ENCODE results near the gene RAD9A.
"Not testable (repeated sequence)": the region's sequence is repeated elsewhere in the genome, so short reads cannot be mapped to it uniquely, and the experiment has no call there.

Gene RAD9A

DNA sequence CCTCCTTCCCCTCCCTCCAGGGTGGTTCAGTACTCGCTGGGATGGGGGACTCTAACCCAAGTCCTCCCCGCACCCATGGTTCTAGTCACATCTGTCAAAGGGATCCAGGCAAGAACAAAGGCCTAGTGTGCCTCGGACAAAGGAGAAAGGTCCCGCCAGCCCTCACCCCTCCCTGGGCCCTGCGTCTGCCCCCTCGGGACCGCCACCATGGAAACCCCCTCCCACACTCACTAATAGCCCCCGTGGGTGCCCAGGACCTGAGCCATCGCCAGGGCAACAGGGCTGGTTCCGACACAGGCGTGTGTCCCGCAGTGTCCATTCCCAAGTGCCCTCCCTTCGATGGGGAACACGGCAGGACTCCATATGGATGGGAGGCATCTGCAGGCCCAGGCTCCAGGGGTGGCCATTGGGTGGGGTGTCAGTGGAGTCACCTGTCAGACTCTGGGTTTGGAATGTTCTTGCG is 18.6 kb downstream of the RAD9A start:
- peak; percentile 93 for DNase-seq (ENCODE audit: low spot score)

DNA sequence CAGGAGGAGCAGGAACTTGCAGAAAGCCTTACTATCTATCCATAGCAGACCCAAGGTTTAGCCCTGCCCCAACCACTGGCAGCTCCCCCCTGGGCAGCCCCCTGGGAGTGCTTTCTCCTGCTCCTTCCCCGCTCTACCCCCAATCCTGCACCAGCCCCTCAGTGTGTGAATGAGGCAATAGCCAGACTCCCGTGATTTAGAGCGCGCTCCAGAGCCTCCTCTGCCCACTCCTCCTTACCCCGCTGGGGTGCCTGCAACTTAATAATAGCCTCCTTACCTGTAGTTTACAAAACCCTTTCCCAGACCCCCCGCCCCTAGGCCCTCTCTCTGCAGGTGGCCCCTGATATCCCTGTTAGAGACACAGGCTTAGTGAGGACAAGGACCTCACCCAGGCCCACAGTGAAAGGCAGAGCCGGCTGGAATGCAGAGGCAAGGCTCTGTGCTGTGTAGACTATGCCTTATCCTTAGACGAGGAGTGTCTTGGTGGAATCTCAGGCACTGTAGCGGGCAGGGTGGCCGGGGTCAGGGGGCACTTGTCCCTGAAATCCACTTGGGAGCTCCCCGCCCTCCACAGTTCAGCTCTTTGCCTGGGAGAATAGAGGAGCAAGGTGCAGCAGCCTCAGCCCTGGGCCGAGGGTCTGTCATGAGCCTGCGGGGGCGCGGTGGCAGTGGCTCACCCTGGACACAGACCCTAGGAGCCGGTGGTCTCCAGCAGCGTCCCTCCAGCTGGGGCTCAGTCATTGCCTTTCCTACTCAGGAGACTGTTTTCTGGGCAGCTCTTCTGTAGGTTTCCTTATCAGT is 19.4 kb downstream of the RAD9A start:
- DNase-seq (ENCODE audit: low spot score): no peak

DNA sequence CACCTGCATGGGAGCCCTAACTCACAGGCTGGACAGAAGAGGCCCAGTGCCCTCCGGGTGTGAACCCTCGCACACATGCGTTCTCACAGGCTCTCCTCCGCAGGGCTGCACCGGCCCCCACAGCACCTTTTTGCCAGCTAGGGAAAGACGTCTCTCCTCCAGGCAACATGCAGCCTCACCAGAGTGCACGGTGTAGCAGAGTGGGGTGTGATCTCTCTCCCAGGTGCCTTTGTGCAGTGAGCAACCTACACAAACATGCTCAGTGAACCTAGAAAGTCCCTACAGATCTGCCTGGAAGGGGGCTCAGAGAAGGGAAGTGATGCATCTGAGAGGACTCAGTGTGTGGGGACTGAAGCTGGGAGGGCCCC is 20.0 kb downstream of the RAD9A start:
- DNase-seq (ENCODE audit: low spot score): no peak

DNA sequence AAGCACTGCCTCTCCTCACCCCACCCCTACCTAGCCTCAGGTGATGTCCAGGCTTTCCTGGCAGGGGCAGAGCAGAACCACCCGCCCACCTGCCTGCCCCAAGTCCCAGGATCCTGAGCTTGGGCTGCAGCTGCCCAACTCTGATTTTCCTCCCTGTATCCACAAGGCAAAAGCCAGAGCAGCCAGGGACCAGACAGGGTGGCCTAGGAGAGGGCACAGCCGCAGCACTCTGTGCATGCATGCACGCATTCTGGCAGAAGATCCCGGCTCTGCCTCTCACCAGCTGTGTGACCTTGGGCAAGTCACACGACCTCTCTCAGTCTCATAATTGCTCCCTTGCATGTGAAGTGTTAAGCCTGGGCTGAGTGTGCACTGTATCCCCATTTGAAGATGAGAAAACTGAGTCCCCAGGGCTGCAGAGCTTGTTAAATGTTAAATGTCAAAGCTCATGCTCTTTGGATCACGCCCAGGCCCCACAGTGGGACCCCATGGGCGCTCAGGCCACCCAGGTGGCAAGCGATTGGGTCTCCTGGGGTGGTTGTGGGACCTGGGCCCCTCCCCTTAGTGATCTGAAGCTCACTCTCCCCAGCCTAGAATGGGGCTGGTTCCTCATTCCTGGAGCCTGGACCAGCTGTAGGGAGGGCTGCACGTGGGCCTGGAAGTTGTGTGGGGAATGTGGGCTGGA is 20.9 kb downstream of the RAD9A start:
- DNase-seq (ENCODE audit: low spot score): no peak

DNA sequence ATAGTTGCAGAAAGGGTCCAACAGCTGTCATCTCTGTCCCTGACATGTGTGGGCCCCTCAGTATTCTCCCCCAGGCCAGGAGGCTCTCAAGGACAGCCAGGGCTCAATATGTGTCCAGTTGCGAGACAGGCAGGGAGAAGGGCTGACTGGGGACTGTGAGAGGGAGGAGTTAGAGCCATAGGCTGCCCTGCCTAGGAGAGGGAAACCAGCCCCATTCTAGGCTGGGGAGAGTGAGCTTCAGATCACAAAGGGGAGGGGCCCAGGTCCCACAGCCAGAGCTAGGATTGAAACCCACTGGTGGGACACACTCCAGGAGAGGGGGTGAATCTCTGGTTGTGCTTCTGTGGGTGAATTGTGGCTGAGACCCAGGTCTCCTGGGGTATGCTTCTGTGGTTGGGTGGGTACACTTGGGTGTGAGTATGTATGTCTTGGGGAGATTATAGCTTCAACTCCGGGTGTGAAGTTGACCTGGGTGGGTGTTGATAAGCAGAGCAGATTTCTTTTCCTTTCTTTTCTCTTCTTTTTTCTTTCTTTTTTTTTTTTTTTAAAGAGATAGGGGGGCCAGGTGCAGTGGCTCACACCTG is 21.6 kb downstream of the RAD9A start:
- no peak for DNase-seq (ENCODE audit: low spot score)

DNA sequence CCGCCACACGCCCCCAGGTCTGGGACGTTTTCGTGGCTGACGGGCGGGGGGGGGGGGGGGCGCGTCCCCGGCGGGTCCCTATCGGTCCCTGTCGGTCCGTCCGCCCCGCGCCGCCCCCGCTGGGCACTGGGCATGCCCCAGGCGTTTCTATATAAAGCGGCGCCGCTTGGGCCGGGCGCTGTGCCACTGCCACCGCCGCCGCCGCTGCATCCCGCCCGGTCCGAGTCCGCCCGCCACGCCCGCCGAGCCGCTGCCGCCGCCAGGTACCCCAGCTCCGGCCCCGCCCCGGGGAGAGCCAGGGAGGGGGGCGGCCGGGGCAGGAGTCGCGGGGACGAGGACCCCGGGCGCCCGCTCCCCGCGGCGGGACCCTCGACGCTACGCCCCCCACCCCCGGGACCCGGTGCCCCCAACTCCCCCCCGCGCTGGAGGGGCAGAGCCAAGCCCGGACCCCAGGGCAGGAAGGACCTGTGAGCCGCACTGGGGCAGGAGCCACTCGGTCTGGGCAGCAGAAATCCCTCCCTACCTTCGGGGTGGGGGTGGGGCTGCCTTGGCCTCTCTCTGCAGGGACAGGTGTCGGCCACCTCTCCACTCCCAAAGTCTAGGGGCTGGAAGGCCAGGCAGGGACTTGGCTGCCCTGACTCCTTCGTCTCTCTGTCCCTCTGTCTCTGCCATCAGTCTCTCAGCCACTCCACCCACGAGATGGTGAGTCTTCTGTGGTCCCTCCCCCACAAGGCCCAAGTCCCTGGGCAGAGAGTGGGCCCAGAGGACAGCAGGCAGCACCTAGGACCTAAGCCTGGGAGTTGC is 23.9 kb downstream of the RAD9A start, which contains the start of gene CARNS1:
CARNS1 (plus strand) TSS at position 178 of the 804 bp plus-strand sequence; CDS start at position 700, 522 bp downstream.
- DNase-seq (ENCODE audit: low spot score): no peak

DNA sequence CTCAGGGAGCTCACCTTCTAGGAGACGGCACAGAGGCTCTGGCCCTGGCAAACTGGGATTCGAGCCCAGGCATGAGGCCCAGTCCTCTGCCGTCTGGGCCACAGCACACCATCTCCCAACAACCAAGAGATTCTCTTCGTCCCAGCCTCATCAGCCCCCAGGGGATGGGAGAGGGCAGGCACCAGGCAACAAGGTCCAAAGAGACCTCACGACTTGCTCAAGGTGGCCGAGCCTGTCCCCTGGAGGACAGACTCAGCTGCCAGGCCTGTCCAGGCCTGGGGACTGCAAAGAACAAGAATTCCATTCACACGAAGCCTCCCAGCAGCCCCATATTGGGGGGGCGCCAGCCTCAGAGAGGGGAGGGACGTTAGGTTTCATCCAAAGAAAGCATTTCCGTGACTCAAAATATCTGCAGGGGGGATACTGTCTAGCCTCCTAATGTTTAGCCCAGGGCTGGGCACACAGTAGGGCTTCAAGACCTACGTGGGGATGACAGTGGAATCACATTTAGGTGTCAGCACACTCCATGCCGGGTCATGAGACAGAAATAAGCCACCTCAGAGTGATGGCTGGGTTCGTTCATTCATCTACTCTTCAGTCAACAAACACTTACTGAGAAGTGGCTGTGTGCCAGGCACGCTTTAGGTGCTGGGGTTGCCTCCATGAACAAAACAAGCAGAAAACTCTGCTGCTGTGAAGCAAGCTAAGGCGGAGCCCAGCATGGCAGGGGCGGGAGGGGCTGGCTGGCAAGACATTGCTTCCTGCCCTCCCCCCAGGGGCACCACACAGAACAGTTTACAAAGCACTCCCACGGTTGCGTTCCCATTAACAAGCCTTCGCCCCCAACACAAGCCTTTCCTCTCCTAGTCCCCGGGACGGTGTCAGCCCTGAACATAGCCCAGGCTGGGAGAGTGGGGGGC is 24.9 kb downstream of the RAD9A start:
- DNase-seq (ENCODE audit: low spot score): peak; percentile 68

DNA sequence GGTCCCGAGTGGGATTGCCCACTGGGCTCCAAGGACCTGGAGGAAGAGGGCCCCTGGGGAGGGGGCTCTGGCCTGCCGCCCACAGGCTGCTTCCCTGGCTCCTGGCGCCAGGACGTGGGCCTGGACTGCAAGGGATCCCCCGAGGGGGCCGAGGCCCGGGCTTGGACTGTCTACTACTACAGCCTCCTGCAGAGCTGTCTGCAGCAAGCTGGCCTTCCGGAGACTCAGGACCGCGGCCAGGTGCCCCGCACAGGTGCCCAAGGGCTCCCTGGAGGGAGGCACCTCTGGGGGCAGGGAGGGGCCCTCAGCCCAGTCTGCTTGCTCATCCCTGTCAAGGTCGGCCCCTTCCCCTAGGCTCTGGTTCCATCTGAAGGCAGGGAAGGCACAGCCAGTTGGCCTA is 25.6 kb downstream of the RAD9A start:
- DNase-seq (ENCODE audit: low spot score): no peak

DNA sequence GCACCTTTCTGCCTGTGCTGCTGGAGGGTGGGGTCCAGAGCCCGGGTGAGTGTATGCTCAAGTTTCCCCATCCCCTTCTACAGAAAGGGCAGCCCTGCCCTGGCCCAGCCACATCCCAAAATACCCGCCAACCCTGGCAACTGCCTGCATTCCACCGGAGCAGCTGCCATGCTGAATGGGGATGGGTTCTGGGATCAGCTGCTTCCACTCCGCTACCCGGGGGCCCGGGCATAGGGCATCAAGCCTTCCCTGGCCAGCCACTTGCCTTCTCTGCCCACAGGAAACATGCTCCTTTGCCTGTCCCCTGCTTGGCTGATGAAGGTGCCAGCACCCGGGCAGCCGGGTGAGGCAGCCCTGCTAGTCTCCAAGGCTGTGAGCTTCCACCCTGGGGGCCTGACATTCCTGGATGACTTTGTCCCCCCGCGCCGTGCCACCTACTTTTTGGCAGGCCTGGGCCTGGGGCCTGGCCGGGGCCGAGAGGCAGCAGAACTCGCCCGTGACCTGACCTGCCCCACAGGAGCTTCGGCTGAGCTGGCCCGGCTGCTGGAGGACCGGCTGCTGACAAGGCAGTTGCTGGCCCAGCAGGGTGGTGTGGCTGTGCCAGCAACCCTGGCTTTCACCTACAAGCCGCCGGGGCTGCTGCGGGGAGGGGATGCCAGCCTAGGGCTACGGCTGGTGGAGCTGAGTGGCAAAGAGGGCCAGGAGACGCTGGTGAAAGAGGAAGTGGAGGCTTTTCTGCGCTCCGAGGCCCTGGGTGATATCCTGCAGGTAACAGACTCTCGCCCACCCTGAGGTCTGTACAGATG is 26.9 kb downstream of the RAD9A start:
- no peak for DNase-seq (ENCODE audit: low spot score)

DNA sequence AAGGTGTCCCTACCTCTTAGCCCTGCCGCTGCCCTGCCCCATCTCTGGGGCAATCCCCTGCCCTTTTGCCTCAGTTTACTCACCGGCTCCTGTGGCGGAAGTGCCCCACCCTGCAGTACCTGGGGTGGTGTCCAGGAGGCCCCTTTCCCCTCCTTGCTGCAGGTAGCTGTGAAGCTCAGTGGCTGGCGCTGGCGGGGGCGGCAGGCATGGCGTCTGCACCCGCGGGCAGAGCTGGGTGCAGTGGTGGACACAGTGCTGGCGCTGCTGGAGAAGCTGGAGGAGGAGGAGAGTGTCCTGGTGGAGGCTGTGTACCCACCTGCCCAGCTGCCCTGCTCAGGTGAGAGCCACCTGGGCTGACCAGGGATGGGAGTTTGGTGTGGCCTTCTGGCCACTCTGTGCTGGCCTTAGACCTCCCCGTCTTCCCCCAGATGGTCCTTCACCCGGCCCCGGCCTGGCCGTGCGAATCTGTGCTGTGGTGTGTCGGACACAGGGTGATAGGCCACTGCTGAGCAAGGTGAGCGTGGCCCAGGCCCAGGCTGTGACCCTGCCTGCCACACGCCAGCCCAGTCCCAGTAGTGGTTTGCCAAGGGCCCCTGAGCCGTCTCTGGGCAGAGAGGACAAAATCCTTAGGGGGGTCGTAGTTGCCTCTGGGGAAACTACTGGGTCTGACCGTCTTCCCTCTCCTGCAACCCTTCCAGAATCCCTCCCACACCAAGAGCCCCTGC is 27.7 kb downstream of the RAD9A start:
- no peak for DNase-seq (ENCODE audit: low spot score)

DNA sequence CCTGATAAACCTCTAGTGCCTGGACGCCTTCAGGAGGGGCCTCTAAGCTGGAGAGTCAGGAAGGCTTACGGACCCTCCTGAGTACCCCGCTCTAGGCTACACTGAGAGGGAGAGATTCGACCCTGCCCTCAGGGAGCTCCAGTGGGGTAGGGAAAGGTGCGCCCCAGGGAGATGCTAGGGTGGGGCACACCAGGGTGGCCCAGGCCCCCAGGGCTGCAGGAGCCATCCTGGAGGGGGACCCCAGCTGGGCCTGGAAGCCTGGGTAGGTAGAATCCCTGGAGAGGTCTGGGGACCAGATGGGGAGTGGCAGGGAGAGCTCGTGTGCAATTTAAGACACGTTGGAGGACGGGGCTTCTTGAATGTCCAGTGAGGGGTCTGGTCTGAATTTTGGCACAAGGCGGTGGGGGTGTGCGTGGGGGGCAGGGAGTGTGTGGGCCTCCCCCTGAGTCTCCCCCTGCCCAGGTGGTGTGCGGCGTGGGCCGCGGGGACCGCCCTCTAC is 28.4 kb downstream of the RAD9A start:
- DNase-seq (ENCODE audit: low spot score): no peak

DNA sequence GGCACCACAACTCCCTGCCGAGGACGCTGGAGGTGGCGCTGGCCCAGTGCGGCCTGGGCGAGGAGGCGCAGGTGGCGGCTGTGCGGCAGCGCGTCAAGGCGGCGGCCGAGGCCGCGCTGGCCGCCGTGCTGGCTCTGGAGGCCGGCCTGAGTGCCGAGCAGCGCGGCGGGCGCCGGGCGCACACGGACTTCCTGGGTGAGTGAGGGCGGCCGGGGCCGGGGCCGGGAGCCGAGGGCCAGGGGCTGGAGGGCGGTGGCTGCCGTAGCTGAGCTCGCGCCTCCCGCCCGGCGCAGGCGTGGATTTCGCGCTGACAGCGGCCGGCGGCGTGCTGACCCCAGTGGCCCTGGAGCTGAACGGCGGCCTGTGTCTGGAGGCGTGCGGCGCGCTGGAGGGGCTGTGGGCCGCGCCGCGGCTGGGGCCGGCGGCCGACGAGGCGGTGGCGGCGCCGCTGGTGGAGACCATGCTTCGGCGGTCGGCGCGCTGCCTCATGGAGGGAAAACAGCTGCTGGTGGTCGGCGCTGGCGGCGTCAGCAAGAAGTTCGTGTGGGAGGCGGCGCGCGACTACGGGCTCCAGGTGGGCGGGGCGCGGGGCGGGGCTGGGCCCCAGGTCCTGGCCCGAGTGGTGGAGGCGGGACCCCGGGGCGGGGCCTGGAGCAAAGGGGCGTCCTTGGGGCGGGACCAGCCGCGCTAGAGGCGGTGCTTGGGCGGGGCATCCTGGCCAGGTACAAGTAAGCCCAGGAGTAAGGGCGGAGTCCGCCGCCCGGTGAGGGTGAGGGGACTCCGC is 29.1 kb downstream of the RAD9A start:
- peak; percentile 94 for DNase-seq (ENCODE audit: low spot score)

DNA sequence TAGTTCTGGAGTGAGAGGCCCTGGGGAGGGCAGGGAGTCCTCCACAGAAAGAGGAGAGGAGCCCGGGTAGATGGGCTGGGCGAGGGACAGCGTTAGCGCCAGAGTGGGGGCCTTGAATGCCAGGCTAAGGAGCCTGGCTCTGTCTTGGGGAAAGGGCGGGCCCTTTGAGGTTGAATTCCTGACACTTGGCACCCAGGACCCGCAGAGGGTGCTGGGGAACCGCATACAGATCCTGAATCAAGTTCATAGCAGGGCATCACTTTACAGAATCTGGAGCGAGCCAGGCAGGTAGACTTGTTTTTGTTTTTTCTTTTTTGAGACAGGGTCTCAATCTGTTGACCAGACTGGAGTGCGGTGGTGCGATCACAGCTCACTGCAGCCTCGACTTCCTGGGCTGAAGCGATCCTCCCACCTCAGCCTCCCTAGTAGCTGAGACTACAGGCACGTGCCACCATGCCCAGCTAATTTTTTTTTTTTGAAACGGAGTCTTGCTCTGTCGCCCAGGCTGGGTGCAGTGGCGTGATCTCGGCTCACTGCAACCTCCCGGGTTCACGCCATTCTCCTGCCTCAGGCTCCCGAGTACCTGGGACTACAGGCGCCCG is 29.7 kb downstream of the RAD9A start:
- DNase-seq (ENCODE audit: low spot score): no peak

DNA sequence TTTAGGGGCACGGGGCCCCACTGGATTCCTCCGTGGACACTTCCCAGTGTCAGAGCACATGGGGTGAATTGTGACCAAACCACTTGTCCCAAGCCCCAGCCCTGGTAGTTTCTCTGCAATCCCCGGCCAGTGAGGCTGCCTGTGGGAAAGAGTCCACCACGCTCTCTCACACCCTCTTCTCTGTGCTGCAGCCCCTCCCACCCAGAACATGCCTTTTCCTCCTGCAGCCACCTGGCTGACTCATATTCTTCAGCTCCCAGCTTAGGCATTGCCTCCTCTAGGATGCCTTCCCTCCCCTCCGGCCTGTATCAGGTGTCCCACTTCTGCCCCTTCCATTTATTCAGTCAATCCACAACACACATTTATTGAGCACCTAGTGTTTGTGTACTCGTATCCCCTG is 31.1 kb downstream of the RAD9A start:
- DNase-seq (ENCODE audit: low spot score): no peak

DNA sequence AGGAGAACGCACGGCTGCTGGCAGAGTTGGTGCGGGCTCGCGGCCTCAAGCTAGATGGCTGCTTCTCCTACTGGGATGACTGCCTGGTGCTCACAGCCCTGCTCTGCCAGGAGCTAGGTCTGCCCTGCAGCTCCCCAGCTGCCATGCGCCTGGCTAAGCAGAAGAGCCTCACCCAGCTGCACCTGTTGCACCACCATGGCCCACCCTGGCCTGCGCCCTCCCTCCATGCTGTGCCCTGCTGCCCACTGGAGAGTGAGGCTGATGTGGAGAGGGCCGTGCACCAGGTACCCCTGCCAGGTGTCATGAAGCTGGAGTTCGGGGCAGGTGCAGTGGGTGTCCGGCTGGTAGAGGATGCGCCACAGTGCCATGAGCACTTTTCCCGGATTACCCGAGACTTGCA is 31.7 kb downstream of the RAD9A start:
- no peak for DNase-seq (ENCODE audit: low spot score)

DNA sequence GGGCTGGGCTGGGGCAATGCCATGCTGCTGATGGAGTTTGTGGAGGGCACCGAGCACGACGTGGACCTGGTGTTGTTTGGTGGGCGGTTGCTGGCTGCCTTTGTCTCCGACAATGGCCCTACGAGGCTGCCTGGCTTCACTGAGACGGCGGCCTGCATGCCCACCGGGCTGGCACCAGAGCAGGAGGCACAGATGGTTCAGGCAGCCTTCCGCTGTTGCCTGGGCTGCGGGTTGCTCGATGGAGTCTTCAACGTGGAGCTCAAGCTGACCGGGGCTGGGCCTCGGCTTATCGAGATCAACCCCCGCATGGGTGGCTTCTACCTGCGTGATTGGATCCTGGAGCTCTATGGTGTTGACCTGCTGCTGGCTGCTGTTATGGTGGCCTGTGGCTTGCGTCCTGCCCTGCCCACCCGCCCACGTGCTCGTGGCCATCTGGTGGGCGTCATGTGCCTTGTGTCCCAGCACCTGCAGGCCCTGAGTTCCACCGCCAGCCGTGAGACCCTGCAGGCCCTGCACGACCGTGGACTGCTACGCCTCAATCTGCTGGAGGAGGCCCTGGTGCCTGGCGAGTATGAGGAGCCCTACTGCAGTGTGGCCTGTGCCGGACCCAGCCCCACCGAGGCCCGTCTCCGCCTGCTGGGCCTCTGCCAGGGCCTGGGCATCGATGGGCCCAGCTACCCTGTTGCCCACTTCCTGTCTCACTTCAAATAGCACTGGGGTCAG is 32.3 kb downstream of the RAD9A start:
- DNase-seq (ENCODE audit: low spot score): no peak

DNA sequence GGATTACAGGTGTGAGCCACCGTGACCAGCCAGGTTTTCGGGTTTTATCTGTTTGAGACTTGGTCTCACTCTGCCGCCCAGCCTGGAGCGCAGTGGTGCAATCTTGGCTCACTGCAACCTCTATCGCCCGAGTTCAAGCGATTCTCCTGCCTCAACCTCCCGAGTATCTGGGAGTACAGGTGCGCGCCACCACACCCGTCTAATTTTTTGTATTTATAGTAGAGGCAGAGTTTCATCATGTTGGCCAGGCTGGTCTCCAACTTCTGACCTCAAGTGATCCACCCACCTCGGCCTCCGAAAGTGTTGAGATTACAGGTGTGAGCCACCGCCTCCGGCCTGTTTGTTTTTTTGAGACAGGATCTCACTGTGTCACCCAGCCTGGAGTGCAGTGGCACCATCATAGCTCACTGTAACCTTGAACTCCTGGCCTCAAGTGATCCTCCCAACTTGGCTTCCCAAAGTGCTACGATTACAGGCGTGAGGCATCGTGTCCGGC is 35.6 kb downstream of the RAD9A start:
- DNase-seq (ENCODE audit: low spot score): not testable (repeated sequence)

Data from Ammon's horn (tissue), 1 donor.